KBM-7 (cell line): Measurements from ENCODE around the gene PTPDC1.

Experiments used
- DNase-seq: peaks from one replicate; pipeline ENCODE4 v3.0.0-alpha.2; 2015
- in situ Hi-C: fragments of 300-500 bp; cut with MboI; formaldehyde crosslinking; loops from 2 replicates; pipeline ENCODE4 v1.14.3; 2020; ENCODE audit warnings: low sequenced_read_pairs, low pct_unique_long_range_greater_than_20kb, mixed read lengths

The PTPDC1 gene

DNA sequence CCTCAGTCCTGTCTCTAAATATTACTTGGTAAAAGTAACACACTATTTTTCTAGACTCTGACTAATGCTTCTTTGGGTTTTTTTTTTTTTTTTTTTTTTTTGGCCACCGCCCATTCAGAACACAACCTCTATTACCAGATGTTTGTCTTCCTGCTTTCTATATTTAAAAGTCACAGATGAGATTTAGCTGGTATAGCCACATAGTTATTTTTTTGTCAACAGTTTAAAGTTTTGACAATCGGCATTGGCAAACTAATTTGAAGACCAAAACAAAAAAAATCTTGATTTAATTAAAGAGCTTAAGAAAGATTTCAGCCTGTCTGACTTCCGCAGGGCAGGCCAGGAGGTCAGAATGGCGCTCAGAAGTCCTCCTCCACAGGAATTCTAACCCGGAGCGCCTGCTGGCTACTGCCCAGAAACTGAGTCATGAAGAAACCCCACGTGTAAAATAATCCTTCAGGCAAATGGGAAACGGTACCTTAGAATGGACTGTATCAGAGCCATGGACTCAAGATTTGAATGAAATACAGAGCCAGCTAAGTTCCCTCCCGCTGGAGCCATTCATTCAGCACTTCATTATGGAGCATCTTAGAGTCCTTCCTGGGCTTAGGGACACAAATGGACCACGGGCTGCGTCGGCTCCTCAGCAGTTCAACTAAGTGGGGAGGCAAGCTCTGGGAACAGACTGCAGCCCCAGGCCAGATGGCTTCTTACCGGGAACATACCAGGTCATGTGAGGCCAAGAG, 55.6 kb downstream of the PTPDC1 start:
- in situ Hi-C loops, result no loop called here
- DNase-seq, result no peak

DNA sequence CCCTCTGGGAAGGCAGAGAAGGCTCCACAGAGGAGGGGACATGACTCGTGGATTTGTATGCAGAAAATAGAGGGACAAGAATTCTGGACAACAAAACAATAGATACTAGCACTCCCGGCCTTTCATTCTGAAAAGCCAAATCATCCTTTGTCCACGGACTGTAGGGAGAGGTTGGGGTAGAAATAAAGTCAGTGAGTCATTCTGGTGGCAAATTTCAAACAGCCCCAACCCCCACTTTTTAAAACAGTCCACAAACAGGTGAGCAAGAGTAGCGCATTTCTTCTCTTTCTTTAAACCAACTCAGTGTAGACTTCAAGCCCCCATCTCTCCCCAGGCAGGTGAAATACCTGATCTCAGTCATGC, 56.1 kb downstream of the PTPDC1 start:
- in situ Hi-C loops, result no loop called here
- no peak for DNase-seq

DNA sequence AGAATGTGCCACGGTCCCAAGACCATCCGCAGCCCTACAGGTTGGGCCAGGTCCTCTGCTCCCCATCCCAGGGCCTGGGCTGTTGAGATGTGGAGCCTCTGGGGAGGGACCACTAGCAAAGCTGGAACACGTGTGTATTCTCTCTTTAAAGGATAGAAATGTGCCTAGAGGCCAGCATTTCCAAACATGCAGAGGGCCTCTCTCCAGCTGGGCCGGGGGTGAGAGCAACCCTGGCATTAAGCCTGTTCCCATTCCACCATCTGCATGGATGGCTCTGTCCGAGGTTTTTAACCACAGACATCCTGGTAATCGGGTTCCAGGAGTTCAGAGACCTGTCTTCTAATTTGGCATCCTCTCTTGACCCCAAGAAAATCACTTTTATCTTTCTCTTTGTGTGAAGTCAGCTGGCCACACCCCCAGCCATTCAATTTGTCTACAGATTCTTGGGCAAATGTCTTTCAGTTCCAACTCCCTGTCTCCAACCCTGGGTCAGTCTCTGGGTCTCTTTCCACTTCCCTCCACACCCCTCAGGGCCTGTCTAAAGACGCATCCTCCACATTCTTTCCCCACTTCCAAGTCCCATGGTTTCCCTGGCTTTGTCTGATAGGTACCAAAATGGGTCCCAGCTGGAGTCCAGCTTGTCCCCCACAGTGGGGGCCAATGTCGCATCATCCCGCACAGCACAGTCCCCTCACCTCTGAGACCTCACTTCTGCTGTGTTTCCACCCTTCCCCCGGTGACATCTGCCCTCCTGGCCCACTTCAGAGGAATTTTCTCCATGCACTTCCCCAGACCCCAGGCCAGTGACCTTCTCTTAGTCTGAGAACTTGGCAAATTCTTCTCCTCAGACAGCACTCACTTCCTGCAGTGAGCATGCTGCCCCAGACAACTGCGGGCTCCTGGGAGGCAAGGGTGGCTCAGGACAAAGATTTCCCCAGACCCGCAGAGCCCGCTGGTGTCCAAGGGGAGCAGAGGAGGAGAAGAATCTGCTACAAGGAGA, 56.8 kb downstream of the PTPDC1 start:
- in situ Hi-C loops, result no loop called here
- no peak for DNase-seq

DNA sequence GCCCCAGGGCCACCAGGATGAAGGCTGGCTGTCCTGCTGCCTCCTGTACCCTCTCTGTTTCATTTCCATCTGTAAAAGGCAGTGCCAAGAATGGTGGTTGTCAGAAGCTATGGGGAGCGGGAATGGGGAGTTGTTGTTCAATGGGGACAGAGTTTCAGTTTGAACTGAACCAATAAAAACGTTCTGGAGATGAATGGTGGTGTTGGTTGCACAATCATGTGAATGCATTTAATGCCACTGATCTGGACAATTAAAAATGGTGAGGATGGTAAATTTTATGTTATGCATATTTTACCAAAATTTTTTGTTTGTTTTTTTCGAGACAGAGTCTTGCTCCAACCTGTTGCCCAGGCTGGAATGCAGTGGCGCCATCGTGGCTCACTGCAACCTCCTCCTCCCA, 58.1 kb downstream of the PTPDC1 start:
- no peak for DNase-seq
- in situ Hi-C loops, result no loop called here

DNA sequence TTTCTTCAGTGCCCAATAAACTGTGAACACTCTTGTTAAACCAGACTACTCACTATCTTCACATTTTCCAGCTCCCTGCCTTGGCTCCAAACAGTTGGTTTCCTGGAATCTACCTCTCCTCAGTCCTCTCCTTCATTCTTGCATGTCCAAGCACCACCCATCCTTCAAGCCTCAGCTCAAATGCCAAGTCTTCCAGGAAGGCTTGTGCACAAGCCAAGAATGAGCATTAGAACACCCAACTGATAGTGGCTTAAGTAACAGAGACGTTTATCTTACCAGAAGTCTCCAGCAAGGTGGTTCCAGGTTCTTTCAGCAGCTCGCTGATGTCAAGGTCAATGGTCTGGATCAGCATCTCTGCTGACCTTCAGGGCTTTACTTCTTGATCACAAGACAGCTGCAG, 60.1 kb downstream of the PTPDC1 start:
- no peak for DNase-seq
- in situ Hi-C loops, result no loop called here

DNA sequence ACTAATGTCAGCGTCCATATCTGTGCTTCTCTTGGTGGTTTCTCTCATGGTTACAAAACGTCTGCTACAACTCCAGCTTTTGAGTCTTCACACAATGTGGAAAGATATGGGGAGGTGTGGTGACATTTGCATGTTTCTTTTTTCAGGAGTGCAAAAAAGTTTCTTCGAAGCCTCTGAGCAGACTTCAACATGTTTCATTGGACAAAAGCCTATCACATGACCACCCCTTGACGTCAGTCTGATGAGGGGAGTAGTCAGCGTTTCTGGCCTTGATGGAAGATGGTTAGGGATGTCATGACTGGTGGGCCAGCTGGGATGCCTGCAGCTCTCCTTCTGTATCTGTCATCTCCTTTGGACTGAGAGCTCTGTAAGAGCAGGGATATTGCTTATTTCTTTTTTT, 61.4 kb downstream of the PTPDC1 start:
- in situ Hi-C loops, result no loop called here
- no peak for DNase-seq

DNA sequence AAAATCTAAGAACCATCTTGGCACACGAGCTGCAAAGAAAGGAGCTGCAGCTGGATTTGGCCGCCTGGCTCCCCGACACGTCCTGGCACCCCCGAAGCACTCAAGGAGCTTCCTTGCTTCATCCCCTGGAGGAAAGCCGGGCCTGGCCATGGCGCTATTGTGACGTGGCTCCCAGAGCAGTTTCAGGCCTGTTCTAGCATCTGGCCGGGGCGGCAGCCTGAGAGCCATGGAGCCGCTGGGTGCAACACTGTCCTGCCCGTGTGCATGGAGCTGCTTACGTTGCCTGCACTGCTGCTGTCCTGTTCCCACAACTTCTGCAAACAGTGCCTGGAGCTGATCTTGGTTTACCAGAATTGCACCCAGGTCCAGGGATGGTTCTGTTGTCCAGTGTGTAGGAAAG, 63.5 kb downstream of the PTPDC1 start:
- in situ Hi-C loops, result no loop called here
- no peak for DNase-seq

DNA sequence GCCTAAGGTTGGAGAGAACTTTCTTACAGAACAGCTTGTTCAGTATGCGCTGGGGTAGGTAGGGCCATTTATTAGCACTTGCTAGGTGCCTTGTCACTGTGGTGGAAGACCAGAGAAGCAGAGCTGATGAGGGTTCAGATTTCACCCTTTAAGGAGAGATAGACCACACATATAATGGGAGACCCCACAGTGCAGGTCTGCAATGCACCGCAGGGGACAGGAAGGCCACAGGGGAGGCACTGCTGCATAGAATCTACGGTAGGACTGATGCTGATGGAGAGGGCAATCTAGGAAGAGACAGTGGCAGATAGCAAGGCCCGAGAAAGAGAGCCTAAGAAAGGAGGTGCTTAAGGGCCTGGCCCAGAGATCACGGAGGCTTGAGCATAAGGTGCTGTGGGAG, 64.2 kb downstream of the PTPDC1 start:
- in situ Hi-C loops, result no loop called here
- DNase-seq, result no peak

DNA sequence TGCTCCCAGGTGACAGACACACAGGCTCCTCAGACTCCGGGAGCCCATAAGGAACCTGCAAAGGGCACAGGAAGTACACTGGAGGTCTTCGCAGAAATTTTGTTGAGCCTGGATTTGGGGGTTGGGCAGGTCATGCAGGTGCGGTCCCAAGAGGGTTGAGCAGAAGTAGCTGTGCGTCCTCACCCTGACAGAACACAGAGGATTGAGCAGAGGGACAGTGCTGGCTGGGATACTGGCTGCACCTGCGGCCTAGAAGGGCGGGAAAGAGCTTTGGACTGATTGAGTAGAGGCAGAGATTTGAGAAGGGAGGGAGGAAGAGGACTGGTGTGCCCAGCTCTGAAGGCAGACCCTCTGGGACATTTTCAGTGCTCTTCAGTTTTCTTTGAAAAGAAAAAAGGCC, 65.4 kb downstream of the PTPDC1 start:
- in situ Hi-C loops, result no loop called here
- no peak for DNase-seq

DNA sequence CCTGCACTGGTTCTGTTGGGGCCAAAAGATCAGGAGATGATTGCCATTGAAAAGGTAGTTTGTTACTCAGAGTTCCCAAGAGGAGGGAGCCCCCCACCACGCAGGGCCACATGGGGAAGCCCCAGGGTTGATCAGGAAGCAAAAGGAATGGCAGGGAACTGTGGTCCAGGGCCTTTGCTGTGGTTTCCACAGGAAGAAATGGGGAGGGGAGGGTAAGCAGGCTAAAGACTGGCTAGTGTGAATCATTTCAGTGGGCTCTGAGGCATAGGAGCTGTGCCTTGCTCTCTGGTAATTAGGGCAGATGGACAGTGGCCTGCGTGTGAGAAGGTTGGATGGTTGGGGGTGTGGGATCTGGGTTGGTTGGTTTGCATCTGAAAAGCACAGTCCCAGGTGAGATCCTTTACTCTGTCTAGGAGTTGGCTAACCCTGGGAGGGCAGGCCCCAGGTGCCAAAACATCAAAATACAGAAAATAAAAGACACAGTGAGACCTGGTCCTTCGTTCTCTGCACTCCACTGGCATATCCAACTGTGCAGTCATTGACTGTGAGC, 66.1 kb downstream of the PTPDC1 start:
- in situ Hi-C loops, result no loop called here
- DNase-seq, result no peak

DNA sequence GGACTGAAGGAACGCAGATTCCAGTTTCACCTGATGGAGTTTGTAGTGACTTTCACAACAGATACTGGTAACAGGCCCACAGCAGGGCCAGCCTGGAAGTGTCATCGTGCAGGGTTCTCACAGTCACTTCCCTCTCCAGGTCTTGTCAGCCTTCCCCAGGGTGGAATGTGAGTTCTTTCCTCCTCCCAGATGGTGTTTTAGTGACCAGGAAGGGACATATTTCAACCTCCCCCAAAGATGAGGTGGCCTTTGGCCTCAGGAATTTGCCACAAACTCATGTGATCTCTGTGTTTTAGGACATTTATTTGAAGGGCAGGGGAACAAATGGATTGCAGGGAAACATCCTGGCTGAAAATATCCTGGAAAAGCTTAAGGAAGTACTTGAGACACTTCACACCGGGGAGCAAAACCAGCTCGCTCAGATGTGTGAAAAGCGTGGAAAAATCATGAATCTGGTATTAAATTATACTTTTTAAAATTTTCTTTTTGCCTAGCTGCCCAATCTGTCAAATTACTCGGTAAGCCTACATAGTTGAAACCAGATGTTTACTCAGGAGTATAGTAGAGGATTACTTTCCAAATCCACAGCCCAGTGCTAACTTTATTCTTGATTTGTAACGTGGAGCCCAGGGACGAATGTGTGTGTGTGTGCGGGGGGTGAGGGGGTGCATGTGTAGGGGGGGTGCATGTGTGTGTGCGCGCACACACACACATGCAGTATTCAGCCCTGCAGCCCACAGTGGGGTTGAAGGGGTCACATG, 66.8 kb downstream of the PTPDC1 start:
- in situ Hi-C loops, result no loop called here
- DNase-seq, result no peak

DNA sequence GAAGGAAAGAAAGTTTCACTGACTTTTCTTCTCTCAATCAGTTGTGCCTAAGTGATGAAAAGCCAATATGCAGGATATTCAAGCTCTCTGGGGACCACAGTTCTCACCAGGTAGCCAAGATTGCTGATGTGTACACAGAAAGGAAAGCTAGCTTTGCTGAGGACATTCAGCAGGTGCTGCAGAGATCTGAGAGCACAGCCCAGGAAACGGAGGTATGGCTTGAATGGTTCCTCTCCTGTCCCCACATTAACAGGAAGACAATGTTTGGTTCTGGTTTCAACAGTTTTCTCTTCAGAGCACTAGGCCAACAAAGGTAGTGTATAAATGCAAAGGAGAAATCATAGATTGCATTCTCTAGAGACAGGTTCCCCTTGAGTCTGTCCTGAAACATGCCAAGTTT, 69.6 kb downstream of the PTPDC1 start:
- no peak for DNase-seq
- in situ Hi-C loops, result no loop called here

DNA sequence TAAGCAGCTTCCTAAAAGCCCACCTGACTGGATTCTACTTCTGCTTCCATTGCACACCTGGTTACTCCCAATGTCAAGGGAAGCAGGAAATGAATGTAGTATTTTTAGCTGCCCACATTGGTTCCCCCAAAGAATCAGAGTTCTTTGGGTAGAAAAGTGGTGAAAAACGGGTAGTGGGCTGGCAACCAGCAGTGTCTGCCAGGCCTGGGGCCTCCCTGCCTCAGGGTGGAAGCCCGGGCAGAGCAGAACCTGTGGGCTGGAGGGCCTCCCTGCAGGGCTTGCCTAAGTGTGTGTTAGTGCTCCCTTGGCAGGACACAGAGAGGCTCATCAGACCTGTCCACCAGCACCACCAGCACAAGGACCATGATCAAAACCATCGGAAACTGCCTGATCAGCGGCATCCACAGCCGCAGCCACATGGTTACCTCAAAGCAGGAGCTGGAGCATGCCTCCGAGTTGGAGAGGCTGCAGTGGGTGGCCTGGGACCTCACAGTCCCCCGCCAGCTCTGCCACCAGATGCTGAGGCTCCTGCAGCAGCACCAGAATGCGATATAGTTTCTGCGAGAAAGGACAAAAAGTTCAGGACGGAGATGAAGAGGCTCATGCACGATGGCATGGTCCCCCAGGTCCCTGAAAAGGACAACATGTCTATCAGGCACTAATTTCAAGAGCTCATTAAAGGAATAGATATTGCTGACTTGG, 72.2 kb downstream of the PTPDC1 start:
- peak; percentile 25 for DNase-seq
- in situ Hi-C loops, result no loop called here

DNA sequence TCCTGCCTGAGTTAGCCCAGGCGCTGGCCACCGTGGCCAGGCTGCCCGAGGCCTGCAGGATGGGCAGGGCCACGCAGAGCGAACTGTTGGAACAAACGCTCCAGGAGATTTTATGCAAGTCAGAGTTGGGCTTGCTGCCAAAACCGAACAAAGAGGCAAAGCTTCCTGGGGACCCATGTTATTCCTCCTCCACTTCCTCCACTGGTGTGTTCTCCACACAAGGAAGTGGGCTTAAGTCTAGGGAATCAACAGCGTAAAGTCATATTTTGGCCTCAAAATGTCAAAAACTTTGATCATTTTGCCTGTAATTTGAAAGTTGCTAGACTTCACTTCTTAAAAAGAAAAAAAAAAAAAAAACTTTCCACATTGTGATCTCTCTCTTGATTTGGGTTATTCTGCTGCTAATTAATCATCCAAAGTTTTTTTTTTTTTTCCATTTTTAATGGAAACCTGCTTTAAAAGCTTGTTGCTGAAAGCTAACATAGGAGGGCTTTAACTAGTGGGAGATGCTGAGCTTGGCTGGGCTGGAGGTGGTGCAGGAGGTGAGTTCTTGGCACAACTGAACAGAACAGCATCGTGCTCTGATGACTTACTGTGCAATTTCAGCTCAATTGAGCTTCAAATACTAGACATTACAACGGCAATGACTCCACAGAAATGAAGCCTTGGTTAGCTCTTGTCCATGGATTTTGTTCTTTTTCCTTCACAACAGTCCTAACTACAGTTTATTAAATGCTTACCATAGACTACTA, 73.0 kb downstream of the PTPDC1 start:
- DNase-seq, result peak; percentile 90

More for the DNA sequence above, 73.0 kb downstream of the PTPDC1 start:
- in situ Hi-C loops, result no loop called here
